NCI-H460 (cell line): ENCODE data around the gene TRAM2. TPM values are rescaled to one million over a fixed set of nuclear protein-coding genes. Genes with fewer than 3 reads are reported as not detected.
A peak's percentile ranks its signal among the peaks of the same experiment; 100 is the strongest.

Source experiments
- DNase-seq: peaks from one replicate; pipeline ENCODE4 v3.0.0-alpha.2; 2016; ENCODE audit warnings: low read depth; ENCODE audit errors: extremely low read depth
- total RNA-seq: library from RNA; depleted of rRNA; stranded (reverse); fragments of >200 nt; shearing (Covaris generic); gene quantifications from 2 replicates; pipeline ENCODE4 v1.2.3, GENCODE V29; 2014

TRAM2 gene
- total RNA-seq, 1 experiment from 2014 or later = 12.1 TPM

GRCh38 chr6:52533491-52533890 is 43.4 kb downstream of the TRAM2 start:
- no peak for DNase-seq

DNA sequence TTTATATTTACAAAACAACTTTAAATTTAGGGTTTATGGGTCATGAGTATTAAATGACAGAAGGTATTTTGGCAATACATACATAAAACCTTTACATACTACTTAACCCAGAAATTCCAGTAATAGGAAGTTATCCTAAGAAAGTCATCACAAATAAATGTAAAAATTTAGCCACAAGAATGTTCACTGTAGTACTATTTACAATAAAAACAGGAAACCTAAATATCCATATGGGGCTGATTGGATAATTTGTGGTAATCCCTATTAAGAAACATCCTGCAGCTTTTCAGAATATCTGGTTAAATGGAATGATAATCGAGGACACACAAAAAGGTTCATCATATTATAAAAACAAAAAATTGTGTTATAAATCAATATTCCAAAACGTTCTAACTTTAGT is 44.4 kb downstream of the TRAM2 start:
- DNase-seq = no peak

DNA sequence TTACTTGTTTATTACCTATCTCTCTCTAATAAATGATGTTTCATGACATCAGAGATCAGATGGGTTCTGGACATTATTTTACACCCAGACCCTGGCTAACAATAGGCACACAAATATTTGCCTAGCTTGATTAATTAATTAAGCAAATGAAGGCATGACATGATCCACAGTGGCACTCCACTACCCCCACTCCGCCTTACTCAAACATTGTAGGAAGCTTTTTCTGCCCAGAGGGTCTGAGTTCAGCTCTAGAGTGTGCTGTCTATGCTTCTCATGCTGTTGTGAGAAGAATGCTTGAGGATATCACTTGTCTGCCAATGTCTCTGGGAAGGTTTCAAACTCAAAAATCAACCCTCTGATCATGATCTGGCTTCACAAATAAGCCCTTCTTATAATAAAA is 45.0 kb downstream of the TRAM2 start:
- no peak for DNase-seq

DNA sequence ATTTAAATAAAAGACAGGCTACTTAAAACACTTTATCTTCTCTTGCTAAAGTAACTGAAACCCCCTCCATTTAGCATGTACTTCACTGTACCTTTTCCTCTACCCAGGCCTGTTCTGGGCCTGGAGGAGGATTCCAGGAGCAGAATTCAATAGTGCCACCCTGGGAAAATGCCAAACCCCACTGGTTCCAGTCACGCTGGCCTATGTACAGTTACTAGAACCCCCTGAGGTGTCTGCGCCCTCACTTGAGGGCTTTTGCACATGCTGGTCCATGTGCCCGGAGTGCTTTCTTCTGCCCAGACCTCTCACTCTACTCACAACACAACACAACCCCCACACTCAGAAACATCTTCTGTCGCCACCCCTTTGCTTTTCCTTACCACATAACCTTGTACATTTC is 45.5 kb downstream of the TRAM2 start:
- no peak for DNase-seq

DNA sequence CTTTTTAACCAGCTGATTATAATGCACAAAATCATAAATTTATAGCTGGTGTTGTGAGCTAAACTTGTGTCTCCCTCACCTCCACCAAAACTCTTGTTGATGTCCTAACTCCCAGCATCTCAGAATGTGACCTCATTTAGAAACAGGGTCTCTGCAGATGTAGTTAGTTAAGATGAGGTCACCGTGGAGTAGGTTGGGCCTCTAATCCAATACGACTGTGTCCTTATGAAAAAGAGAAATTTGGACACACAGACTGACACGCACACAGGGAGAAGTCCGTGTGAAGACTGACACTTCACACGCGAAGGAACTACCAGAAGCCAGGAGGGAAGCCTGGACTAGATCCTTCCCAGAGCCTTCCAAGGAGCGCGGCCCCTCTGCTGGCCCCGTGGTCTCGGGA is 46.5 kb downstream of the TRAM2 start:
- DNase-seq = no peak

DNA sequence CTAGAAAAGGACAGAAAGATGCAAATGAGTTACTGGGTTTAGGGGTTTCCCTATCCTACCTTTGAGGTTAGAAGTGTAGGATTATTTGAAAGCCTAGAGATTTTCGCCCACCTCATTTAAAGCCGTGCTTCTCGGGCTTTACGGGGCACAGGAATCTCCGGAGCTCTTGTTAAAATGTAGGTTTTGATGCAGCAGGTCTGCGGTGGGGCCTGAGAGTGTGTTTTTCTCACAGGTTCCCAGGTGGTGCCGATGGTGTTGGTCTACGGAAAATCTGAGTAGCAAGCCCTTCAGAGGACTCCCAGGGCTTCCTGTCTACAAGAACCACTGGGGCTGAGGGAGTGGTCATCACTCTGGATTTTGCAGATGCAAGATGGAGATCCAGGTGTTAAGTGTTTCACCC is 47.5 kb downstream of the TRAM2 start:
- no peak for DNase-seq

GRCh38 chr6:52527436-52527835 is 49.4 kb downstream of the TRAM2 start:
- DNase-seq = no peak

DNA sequence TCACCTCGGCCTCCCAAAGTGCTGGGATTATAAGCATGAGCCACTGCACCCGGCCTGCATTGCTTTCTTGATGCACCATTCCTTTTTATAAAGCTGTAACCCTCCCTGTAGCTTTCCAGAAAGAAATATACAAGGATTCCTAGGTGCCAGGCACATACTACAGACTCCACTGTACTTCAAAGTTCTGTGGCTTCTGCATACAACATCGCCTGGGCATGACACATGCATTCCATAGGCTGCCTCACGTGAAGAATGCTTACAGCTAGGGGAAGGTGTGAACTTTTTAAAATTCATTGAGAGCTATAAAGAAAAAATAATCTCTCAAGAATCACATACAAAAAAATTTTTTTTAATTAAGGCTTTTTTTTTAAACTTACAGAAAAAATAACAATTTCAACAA is 50.2 kb downstream of the TRAM2 start:
- no peak for DNase-seq

DNA sequence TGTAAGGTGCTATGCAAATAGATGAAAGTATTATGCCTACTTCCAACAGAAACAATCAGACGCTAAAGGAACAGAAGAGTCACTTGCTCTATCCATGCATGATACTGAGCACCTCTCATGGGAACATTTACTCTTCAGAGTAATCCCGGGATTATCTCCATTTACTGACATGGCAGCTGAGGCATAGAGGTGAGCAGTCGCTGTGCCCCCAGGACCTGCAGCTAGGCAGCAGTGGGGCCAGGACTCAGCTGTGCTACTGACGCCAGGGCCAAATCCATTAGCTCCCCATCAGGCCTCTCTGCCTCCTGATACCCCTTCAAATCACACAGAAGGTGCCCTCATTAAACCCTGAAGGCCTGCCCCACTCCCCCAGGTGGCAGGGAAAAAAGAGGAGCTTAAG is 51.9 kb downstream of the TRAM2 start:
- DNase-seq = no peak

GRCh38 chr6:52523378-52524142 is 53.3 kb downstream of the TRAM2 start:
- DNase-seq = no peak

DNA sequence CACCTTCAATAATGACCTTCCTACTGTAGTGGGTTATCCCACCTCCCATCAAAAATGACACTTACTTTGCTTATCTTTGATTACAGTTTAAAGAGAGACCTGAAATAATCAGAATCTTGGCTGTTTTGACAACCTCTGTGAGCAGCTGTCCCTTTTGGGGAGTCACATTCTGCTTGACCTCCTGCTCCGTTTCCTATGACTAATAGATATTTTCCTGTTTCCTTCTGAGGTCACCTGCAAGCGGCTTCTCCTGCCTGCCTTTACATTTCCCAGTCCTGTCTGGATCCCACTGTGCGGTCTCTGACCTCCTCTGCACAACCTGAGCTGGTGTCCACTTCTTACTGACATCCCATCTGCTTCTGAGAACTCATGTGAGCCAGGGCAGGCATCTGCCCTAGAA is 54.2 kb downstream of the TRAM2 start:
- no peak for DNase-seq

- DNase-seq = no peak
Observed at GRCh38 chr6:52522151-52522626, 54.7 kb downstream of the TRAM2 start.

GRCh38 chr6:52519618-52520017 is 57.2 kb downstream of the TRAM2 start:
- DNase-seq = no peak

DNA sequence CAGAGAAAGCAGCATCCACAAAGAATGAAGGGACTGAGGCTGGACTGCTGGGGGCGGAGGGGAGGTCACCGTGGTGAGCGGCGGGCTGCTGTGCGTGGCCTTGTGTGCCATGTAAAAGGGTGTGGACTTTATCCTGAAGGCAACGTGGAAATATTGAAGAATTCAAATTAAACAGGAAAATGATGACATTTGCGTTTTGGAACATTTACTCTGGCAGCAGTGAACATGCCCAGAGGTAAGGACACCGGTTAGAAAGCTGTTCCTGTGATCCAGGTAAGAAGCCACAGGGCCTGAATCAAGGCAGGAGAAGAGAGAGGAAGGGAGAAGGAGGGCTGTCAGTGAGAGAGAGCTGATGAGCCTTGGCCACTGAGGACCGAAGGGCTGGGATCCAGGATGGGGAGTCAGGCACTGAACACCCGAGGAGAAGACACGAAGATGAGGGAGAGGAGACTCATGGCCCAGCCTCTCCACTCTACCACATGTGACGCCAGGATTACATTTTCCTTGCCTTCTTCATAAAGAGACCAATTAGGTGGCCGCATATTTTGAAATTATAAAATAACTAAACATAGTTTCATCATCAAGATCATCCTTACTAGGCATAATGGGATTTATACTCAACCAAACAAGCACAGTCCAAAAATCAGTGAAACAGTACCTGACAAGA is 58.4 kb downstream of the TRAM2 start:
- no peak for DNase-seq

DNA sequence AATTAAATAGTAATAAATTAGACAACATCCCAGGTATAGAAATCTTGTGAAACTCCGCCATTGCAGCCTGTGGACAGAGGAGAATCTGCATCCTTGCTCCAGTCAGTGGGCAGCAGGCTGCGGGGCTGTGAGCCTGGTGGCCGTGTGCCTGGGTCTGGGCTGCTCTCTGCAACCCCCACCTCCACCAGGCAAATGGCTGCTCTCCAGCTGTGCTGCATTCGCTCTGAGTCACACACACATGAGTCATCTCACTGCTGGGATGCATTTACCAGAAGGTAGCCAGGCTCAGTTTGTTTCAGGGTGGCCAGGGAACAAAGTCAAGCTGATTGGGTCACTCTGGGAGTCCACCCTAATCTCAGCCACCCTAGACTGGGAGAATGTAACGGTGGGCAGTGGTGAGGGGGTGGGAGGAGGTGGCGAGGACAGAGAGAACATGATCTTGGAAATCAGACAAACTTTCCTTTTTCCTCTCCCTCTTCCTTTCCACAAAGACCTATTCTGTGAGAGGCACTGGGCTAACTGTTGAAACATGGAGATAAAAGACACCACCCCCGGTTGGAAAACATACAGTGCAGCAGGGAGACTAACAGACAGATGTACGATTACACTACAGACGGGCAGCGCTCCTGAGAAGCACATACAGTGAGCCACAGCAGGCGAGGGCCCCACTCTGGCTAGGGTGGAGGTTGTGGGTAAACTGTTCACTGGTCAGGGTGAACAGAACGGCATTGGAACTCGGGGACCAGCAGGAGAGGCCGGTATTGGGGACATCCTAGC is 59.2 kb downstream of the TRAM2 start:
- peak; percentile 72 for DNase-seq

- no peak for DNase-seq
Observed at GRCh38 chr6:52516943-52517342, 59.9 kb downstream of the TRAM2 start.

DNA sequence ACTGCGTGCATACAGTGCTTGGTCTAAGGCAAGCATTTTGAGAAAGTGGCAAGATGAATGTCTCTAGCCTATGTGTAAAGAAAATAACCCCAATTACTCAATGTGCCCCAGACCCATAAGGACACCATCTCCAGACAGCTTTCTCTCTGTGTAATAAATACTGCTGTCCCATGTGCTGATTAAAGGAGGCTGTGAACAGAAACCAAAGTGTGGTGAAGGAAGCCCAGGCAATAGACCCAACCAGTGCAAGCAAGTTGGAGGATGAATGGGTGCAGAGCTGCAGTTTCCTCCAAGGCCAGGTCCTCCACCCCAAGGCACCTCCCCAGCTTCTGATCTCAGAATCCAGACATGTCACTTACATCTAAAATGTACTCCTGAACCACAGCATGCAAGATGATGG is 60.6 kb downstream of the TRAM2 start:
- no peak for DNase-seq

DNA sequence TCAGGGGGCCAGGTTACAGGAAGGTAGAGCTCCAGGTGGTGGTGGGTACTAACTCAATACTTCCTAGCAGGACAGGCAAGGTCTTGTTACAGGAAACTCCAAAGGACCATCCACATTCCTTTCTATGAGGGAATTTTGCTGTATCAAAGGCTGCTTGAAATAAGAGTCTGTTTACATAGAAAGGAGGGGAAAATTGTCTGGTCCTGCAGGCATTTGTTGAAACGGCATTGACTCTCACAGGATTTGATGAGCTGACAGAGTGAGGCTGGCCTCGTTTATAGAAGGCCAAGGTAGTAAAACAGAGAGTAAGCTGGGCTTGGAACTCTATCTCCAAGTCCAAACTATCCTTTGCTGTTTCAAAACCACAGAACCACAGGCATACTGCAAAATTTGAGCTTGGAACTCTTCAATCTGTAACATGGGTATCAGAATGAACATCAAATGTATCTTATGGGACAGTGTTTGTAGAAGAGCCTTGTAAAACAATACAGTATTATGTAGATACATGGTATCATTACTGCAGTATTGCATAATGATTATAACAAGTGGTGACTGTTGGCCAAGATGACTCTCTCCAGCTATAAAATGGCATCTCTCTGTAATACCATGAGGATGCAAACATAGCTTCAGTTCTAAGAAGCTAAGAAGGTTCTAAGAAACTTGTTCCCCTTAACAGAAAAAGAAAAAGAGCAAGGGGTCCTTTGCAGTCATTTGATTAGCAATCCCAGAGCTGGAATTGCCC is 61.5 kb downstream of the TRAM2 start:
- no peak for DNase-seq

DNA sequence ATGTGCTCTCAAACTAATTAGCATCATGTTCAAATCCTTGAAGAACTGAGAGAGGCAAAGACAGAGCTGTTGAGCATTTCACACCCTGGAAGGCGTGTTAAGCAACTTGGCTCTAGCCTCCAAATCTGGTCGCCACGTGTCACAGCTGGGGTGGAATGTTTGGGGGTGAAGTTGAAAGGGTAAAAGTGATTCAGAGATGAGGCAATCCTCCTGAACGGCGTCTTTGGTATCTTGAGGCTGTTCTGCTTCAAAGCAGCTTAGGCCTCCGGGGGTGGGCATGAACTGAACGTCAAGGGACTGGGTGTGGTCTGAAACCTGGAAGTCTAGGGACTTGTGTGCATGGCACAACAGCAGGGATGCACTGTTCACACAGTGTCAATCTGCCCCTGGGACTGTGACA is 62.3 kb downstream of the TRAM2 start:
- DNase-seq = no peak

- no peak for DNase-seq
Observed at GRCh38 chr6:52513896-52514295, 63.0 kb downstream of the TRAM2 start.

- DNase-seq = no peak
Observed at GRCh38 chr6:52513464-52513863, 63.4 kb downstream of the TRAM2 start.
